Neural crest cell (in vitro differentiated cells): ENCODE data around the gene ZSCAN26. TPM values are rescaled to one million over a fixed set of nuclear protein-coding genes. Genes with fewer than 3 reads are reported as not detected.

Source experiments
- DNase-seq: peaks from one replicate; pipeline ENCODE4 v3.0.0; 2021; ENCODE audit warnings: low read depth, mixed read lengths, low spot score
- H3K27ac Mint-ChIP-seq: one replicate; pipeline ENCODE4 v1.8.0; 2021; ENCODE audit warnings: mild to moderate bottlenecking, mixed read lengths; ENCODE audit not compliant: unreplicated experiment
- H3K27me3 Mint-ChIP-seq: 2 replicates; pipeline ENCODE4 v1.8.0; 2021; ENCODE audit warnings: low read depth, mild to moderate bottlenecking, mixed read lengths
- H3K36me3 Mint-ChIP-seq: 2 replicates; pipeline ENCODE4 v1.8.0; 2021; ENCODE audit warnings: low read depth, mild to moderate bottlenecking, mixed read lengths
- H3K4me1 Mint-ChIP-seq: 2 replicates; pipeline ENCODE4 v1.8.0; 2021; ENCODE audit warnings: mixed read lengths
- H3K4me3 Mint-ChIP-seq: one replicate; pipeline ENCODE4 v1.8.0; 2021; ENCODE audit warnings: mild to moderate bottlenecking, mixed read lengths
- H3K9me3 Mint-ChIP-seq: 2 replicates; pipeline ENCODE4 v1.8.0; 2021; ENCODE audit warnings: mixed read lengths
- CTCF ChIP-seq: fragments of 200-600 bp; sonication (generic); conservative IDR thresholded peaks from 2 replicates; pipeline ENCODE4 v1.5.0; 2021; ENCODE audit warnings: antibody characterized with exemption, mild to moderate bottlenecking
- total RNA-seq: library from RNA; stranded (reverse); gene quantifications from 2 replicates; pipeline ENCODE4 v1.2.1, GENCODE V29; 2021

ZSCAN26 gene
- total RNA-seq, 1 donor from 2014 or later: 15.0 TPM

- peaks cover 17% of the 10 kb centered on the region for H3K36me3 Mint-ChIP-seq
Measured at GRCh38 chr6:28224131-28225055, 42.5 kb upstream of the ZSCAN26 start.

GRCh38 chr6:28225056-28225834 is 41.7 kb upstream of the ZSCAN26 start, which contains the start of gene ZSCAN9:
Gene ZSCAN9, plus strand, starts transcription at chr6:28225275. Its CDS starts 1,810 bp downstream, at chr6:28227085.
- Mint-ChIP-seq H3K4me3 (peak within 1 kb of the TSS; percentile 97), H3K27me3 (peaks cover 39% of the 10 kb centered on the region), H3K36me3 (peaks cover 21% of the 10 kb centered on the region), H3K27ac (peak within 1 kb of the TSS; percentile 88), H3K9me3 (no peaks in the 10 kb centered on the region), H3K4me1 (peaks cover 18% of the 10 kb centered on the region)
- no peak for TF ChIP-seq CTCF
- DNase-seq: peak; percentile 73

More at GRCh38 chr6:28224131-28225055, 42.5 kb upstream of the ZSCAN26 start:
- peaks cover 18% of the 10 kb centered on the region for H3K4me1 Mint-ChIP-seq
- no peak for TF ChIP-seq CTCF
- no peak for DNase-seq
- H3K27ac Mint-ChIP-seq: no peak overlapping the region
- H3K27me3 Mint-ChIP-seq: peaks cover 47% of the 10 kb centered on the region
- peak overlapping the region; percentile 97 for H3K4me3 Mint-ChIP-seq
- no peaks in the 10 kb centered on the region for H3K9me3 Mint-ChIP-seq

- no peaks in the 10 kb centered on the region for H3K9me3 Mint-ChIP-seq
- H3K36me3 Mint-ChIP-seq: peaks cover 31% of the 10 kb centered on the region
- peaks cover 26% of the 10 kb centered on the region for H3K27me3 Mint-ChIP-seq
- no peak for TF ChIP-seq CTCF
- H3K4me1 Mint-ChIP-seq: peaks cover 18% of the 10 kb centered on the region
- H3K27ac Mint-ChIP-seq: no peak overlapping the region
- H3K4me3 Mint-ChIP-seq: peak overlapping the region; percentile 97
- DNase-seq: no peak
Measured at GRCh38 chr6:28226460-28226859, 40.5 kb upstream of the ZSCAN26 start.

- no peak for TF ChIP-seq CTCF
- H3K36me3 Mint-ChIP-seq: peaks cover 60% of the 10 kb centered on the region
- H3K27me3 Mint-ChIP-seq: no peaks in the 10 kb centered on the region
- no peak overlapping the region for H3K4me3 Mint-ChIP-seq
- no peak overlapping the region for H3K27ac Mint-ChIP-seq
- no peaks in the 10 kb centered on the region for H3K9me3 Mint-ChIP-seq
- DNase-seq: no peak
- H3K4me1 Mint-ChIP-seq: no peaks in the 10 kb centered on the region
Measured at GRCh38 chr6:28232785-28233184, 34.2 kb upstream of the ZSCAN26 start.

GRCh38 chr6:28235912-28236452 is 31.0 kb upstream of the ZSCAN26 start:
- Mint-ChIP-seq H3K4me3 (no peak overlapping the region), H3K4me1 (no peaks in the 10 kb centered on the region), H3K36me3 (peaks cover 48% of the 10 kb centered on the region), H3K27ac (no peak overlapping the region), H3K27me3 (no peaks in the 10 kb centered on the region), H3K9me3 (no peaks in the 10 kb centered on the region)
- no peak for TF ChIP-seq CTCF
- DNase-seq: no peak
